Thoracic aorta (tissue), 2 donors: Measurements from ENCODE around the gene PTPRN2. TPM values are rescaled to one million over a fixed set of nuclear protein-coding genes. Genes with fewer than 3 reads are reported as not detected.

ENCODE experiments used
- ATAC-seq: fragments of 150-250 bp; one replicate; pipeline ENCODE4 v1.8.0; 2017; ENCODE audit warnings: low read depth; ENCODE audit not compliant: insufficient number of reproducible peaks, low FRiP score
- DNase-seq: peaks from one replicate; pipeline ENCODE4 v3.0.0-alpha.2; 2020; ENCODE audit warnings: low spot score
- H3K27ac ChIP-seq, 2 donors: fragments of 200-600 bp; sonication (generic); 1 replicate in 1 of 2; 2 replicates in 1 of 2; pipeline ENCODE4 v1.5.1; 2016; ENCODE audit warnings: mild to moderate bottlenecking in 2 of 2, moderate library complexity in 2 of 2
- H3K27me3 ChIP-seq: fragments of 200-600 bp; sonication (generic); replicated peaks from 2 replicates; pipeline ENCODE4 v1.6.0; 2016; ENCODE audit warnings: mild to moderate bottlenecking; ENCODE audit not compliant: insufficient read depth
- H3K36me3 ChIP-seq: fragments of 200-600 bp; sonication (generic); one replicate; pipeline ENCODE4 v1.5.1; 2016
- H3K4me1 ChIP-seq, 2 donors: fragments of 200-600 bp; sonication (generic); 1 replicate in 1 of 2; 2 replicates in 1 of 2; pipeline versions ENCODE4 v1.5.1 to v1.6.0; 2016; ENCODE audit warnings: low read depth in 2 of 2, mild to moderate bottlenecking in 1 of 2; ENCODE audit not compliant: control insufficient read depth in 1 of 2
- H3K4me3 ChIP-seq: fragments of 200-600 bp; sonication (generic); 2 replicates; pipeline ENCODE4 v1.5.1; 2016; ENCODE audit warnings: mild to moderate bottlenecking
- H3K9me3 ChIP-seq: fragments of 200-600 bp; sonication (generic); 2 replicates; pipeline ENCODE4 v1.5.1; 2016
- CTCF ChIP-seq: fragments of 200-600 bp; sonication (generic); IDR thresholded peaks from one replicate; pipeline ENCODE4 v1.5.1; 2019; ENCODE audit warnings: antibody characterized with exemption
- total RNA-seq, 2 donors: library from RNA; depleted of rRNA; stranded (reverse); fragments of >200 nt; gene quantifications; one replicate each; pipeline versions ENCODE4 v1.1.0 to v1.2.3, GENCODE V29; 2016

PTPRN2 gene
- total RNA-seq, 2 donors from 2014 or later, result 2.2 to 3.1 TPM

- Histone ChIP-seq H3K27me3 (no peaks in the 10 kb centered on the region), H3K9me3 (no peaks in the 10 kb centered on the region), H3K36me3 (no peaks in the 10 kb centered on the region), H3K4me3 (no peak overlapping the region), H3K4me1 (no peaks in the 10 kb centered on the region), H3K27ac (no peak overlapping the region)
- no peak for TF ChIP-seq CTCF
- ATAC-seq (no peak), DNase-seq (no peak)
Measured at GRCh38 chr7:158549176-158549615, 38.4 kb downstream of the PTPRN2 start.

GRCh38 chr7:158548726-158549125, 38.9 kb downstream of the PTPRN2 start:
- Histone ChIP-seq H3K4me3 (no peak overlapping the region), H3K4me1 (no peaks in the 10 kb centered on the region), H3K9me3 (no peaks in the 10 kb centered on the region), H3K36me3 (no peaks in the 10 kb centered on the region), H3K27me3 (no peaks in the 10 kb centered on the region), H3K27ac (no peak overlapping the region)
- no peak for TF ChIP-seq CTCF
- ATAC-seq (no peak), DNase-seq (no peak)

GRCh38 chr7:158547817-158548216, 39.8 kb downstream of the PTPRN2 start:
- H3K27me3 ChIP-seq, result no peaks in the 10 kb centered on the region
- no peaks in the 10 kb centered on the region for H3K9me3 ChIP-seq
- TF ChIP-seq CTCF, result no peak
- DNase-seq, result no peak
- ATAC-seq, result no peak
- no peak overlapping the region for H3K27ac ChIP-seq
- no peak overlapping the region for H3K4me3 ChIP-seq
- no peaks in the 10 kb centered on the region for H3K36me3 ChIP-seq
- H3K4me1 ChIP-seq, result no peaks in the 10 kb centered on the region

- Histone ChIP-seq H3K4me1 (no peaks in the 10 kb centered on the region), H3K27ac (no peak overlapping the region), H3K27me3 (no peaks in the 10 kb centered on the region), H3K36me3 (no peaks in the 10 kb centered on the region), H3K9me3 (no peaks in the 10 kb centered on the region), H3K4me3 (no peak overlapping the region)
- TF ChIP-seq CTCF, result no peak
- ATAC-seq, result no peak
- no peak for DNase-seq
Measured at GRCh38 chr7:158546626-158547025, 41.0 kb downstream of the PTPRN2 start.

GRCh38 chr7:158546214-158546613, 41.4 kb downstream of the PTPRN2 start:
- H3K27me3 ChIP-seq, result no peaks in the 10 kb centered on the region
- no peak for ATAC-seq

More at GRCh38 chr7:158546214-158546613, 41.4 kb downstream of the PTPRN2 start:
- Histone ChIP-seq H3K36me3 (no peaks in the 10 kb centered on the region), H3K4me1 (no peaks in the 10 kb centered on the region), H3K27ac (no peak overlapping the region), H3K4me3 (no peak overlapping the region), H3K9me3 (no peaks in the 10 kb centered on the region)
- no peak for TF ChIP-seq CTCF
- DNase-seq, result no peak
